K562 (cell line): ENCODE measurements around the gene CPLANE2. TPM values are rescaled to one million over a fixed set of nuclear protein-coding genes. Genes with fewer than 3 reads are reported as not detected.

Source experiments
- MED1 ChIP-seq: sonication (generic); formaldehyde crosslinking; IDR thresholded peaks from 2 replicates; pipeline ENCODE4 v1.8.1; 2023; ENCODE audit warnings: missing genetic modification reagents, borderline replicate concordance
- MYC ChIP-seq, 2 experiments: fragments of 250-450 bp in 1 of 2; sonication (Bioruptor Pico) in 1 of 2; IDR thresholded peaks; 2 replicates each; pipeline versions ENCODE4 v1.5.1 to v1.6.1; 2012 to 2021; ENCODE audit warnings: low read depth in 2 of 2, borderline replicate concordance in 1 of 2, improper control_type of control experiment in 1 of 2, low read length in 1 of 2, mild to moderate bottlenecking in 1 of 2, moderate library complexity in 1 of 2
- SAFB2 ChIP-seq: fragments of 200-400 bp; formaldehyde crosslinking; IDR thresholded peaks from 2 replicates; pipeline ENCODE4 v1.6.1; 2018; ENCODE audit warnings: borderline replicate concordance, low read length, low read depth, moderate library complexity; ENCODE audit not compliant: severe bottlenecking
- SMC3 ChIP-seq: conservative IDR thresholded peaks from 2 replicates; pipeline ENCODE4 v1.6.1; 2011; ENCODE audit warnings: low read depth, low read length, improper control_type of control experiment; ENCODE audit not compliant: insufficient read depth
- SPI1 ChIP-seq: IDR thresholded peaks from 2 replicates; pipeline ENCODE4 v1.6.1; 2011; ENCODE audit warnings: low read depth, low read length, control low read depth, borderline replicate concordance
- ZBTB7A ChIP-seq: IDR thresholded peaks from 2 replicates; pipeline ENCODE4 v1.6.1; 2011; ENCODE audit warnings: low read depth, mild to moderate bottlenecking, low read length, moderate library complexity, borderline replicate concordance; ENCODE audit not compliant: control insufficient read depth
- polyA plus RNA-seq, 8 experiments: library from polyadenylated mRNA; depleted of rRNA in 4 of 8; stranded (reverse) in 5 of 8; unstranded in 3 of 8; fragments of >200 nt; fragmentation: Nextera tagmentation in 2 of 8; fragmentation: Illumina TruSeq in 1 of 8; extraction: Ambion mirVana in 2 of 8; extraction: Trizol in 1 of 8; gene quantifications; 2 replicates each; pipeline versions ENCODE4 v1.2.1 to v1.2.3, GENCODE V29; 2011 to 2014; ENCODE audit warnings: inconsistent platforms in 1 of 8, missing spikeins in 1 of 8
- total RNA-seq, 7 experiments: library from RNA; depleted of rRNA in 6 of 7; stranded (reverse); fragments of >200 nt in 6 of 7; fragmentation: Illumina TruSeq in 2 of 7; extraction: Trizol in 2 of 7; gene quantifications; 2 replicates each; pipeline versions ENCODE4 v1.2.1 to v1.2.3, GENCODE V29; 2011 to 2021; ENCODE audit warnings: low replicate concordance in 1 of 7
- TF ChIP-seq, protein P1 (sequence below), 3 experiments: fragments of 200-800 bp in 1 of 3; fragments of 250-450 bp in 1 of 3; fragments of 450-650 bp in 1 of 3; sonication (Bioruptor Pico) in 1 of 3; sonication (Bioruptor generic) in 1 of 3; formaldehyde crosslinking in 1 of 3; IDR thresholded peaks; 2 replicates each; pipeline versions ENCODE4 v1.6.1 to v1.8.0; 2016 to 2022; ENCODE audit warnings: mild to moderate bottlenecking in 2 of 3, missing genetic modification characterization in 2 of 3, missing compliant biosample characterization in 1 of 3, moderate library complexity in 1 of 3
- TF ChIP-seq, protein P2 (sequence below): sonication (generic); formaldehyde crosslinking; IDR thresholded peaks from 2 replicates; pipeline ENCODE4 v1.9.0; 2022; ENCODE audit warnings: mild to moderate bottlenecking, missing genetic modification reagents
- TF ChIP-seq, protein P3 (sequence below), 2 experiments: fragments of 450-650 bp in 1 of 2; sonication (generic) in 1 of 2; formaldehyde crosslinking; conservative IDR thresholded peaks; 2 replicates each; pipeline versions ENCODE4 v1.4.0 to v1.8.1; 2020 to 2022; ENCODE audit warnings: mild to moderate bottlenecking in 1 of 2, missing genetic modification reagents in 1 of 2
- TF ChIP-seq, protein P4 (sequence below): sonication (generic); formaldehyde crosslinking; IDR thresholded peaks from 2 replicates; pipeline ENCODE4 v1.8.0; 2022; ENCODE audit warnings: missing genetic modification reagents, mild to moderate bottlenecking, moderate library complexity, borderline replicate concordance
- TF ChIP-seq, protein P5 (sequence below): sonication (generic); formaldehyde crosslinking; IDR thresholded peaks from 2 replicates; pipeline ENCODE4 v1.8.0; 2023; ENCODE audit warnings: mild to moderate bottlenecking, missing genetic modification reagents

The CPLANE2 gene
- total and polyA plus RNA-seq, 9 of the 15 experiments (the other 6 are each of a cell fraction or from before 2014, with no cell fraction given): 0.17 to 20.9 (median 8.1) TPM

DNA sequence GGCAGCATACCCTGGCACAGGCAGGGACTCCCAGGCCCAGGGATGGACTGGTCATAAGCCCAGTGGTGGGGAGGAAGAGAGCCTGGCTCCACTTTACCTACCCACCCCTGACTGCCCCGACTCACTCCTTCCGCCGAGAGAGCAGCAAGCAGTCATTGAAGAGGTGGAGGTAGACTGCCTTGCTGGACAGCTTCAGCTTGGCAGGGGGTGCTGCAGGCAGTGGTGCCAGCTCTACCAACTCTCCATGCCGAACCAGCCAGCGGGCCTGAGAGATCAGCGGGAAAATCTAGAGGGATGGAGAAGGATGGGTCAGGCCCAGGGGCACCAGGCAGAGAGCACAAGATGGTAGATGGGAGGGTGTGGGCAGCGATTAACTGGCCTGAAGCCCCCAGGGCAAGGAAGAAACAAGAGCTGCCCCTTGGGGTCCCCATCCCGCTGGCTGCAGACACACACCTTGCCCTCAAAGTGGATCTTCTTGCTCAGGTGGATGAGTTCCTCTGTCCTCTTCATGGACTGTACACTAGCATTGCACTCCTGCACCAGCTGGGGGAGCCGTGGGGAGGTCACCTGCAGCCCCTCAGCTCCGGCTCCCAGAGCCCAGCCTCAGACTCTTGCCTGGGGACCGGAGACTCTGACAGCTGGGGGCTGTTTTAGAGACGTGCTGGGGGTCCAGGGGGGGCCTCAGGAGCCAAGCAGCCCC, 32.2 kb downstream of the CPLANE2 start (continued):
- TF ChIP-seq, protein P1, sequence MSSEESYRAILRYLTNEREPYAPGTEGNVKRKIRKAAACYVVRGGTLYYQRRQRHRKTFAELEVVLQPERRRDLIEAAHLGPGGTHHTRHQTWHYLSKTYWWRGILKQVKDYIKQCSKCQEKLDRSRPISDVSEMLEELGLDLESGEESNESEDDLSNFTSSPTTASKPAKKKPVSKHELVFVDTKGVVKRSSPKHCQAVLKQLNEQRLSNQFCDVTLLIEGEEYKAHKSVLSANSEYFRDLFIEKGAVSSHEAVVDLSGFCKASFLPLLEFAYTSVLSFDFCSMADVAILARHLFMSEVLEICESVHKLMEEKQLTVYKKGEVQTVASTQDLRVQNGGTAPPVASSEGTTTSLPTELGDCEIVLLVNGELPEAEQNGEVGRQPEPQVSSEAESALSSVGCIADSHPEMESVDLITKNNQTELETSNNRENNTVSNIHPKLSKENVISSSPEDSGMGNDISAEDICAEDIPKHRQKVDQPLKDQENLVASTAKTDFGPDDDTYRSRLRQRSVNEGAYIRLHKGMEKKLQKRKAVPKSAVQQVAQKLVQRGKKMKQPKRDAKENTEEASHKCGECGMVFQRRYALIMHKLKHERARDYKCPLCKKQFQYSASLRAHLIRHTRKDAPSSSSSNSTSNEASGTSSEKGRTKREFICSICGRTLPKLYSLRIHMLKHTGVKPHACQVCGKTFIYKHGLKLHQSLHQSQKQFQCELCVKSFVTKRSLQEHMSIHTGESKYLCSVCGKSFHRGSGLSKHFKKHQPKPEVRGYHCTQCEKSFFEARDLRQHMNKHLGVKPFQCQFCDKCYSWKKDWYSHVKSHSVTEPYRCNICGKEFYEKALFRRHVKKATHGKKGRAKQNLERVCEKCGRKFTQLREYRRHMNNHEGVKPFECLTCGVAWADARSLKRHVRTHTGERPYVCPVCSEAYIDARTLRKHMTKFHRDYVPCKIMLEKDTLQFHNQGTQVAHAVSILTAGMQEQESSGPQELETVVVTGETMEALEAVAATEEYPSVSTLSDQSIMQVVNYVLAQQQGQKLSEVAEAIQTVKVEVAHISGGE (CRISPR knock-in tag; IDR thresholded peaks at IDR 0.05): no peak
- TF ChIP-seq, protein P2, sequence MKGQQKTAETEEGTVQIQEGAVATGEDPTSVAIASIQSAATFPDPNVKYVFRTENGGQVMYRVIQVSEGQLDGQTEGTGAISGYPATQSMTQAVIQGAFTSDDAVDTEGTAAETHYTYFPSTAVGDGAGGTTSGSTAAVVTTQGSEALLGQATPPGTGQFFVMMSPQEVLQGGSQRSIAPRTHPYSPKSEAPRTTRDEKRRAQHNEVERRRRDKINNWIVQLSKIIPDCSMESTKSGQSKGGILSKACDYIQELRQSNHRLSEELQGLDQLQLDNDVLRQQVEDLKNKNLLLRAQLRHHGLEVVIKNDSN: 0 out of 2 replicates have a peak, but pooled peaks have one; percentile 35
- TF ChIP-seq, protein P3, sequence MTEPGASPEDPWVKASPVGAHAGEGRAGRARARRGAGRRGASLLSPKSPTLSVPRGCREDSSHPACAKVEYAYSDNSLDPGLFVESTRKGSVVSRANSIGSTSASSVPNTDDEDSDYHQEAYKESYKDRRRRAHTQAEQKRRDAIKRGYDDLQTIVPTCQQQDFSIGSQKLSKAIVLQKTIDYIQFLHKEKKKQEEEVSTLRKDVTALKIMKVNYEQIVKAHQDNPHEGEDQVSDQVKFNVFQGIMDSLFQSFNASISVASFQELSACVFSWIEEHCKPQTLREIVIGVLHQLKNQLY (CRISPR knock-in tag; conservative IDR thresholded peaks at IDR 0.05): 0 out of 4 replicates have a peak, but pooled peaks of 1 of the 2 experiments have one; percentile 47
- TF ChIP-seq SMC3: peak; percentile 73
- TF ChIP-seq ZBTB7A: peak; percentile 80; the same call in 1 of the 2 replicates
- TF ChIP-seq, protein P4, sequence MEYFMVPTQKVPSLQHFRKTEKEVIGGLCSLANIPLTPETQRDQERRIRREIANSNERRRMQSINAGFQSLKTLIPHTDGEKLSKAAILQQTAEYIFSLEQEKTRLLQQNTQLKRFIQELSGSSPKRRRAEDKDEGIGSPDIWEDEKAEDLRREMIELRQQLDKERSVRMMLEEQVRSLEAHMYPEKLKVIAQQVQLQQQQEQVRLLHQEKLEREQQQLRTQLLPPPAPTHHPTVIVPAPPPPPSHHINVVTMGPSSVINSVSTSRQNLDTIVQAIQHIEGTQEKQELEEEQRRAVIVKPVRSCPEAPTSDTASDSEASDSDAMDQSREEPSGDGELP (CRISPR knock-in tag): peak; percentile 63; the same call in 1 of the 2 replicates
- TF ChIP-seq SPI1: 0 out of 2 replicates have a peak, but pooled peaks have one; percentile 10
- TF ChIP-seq SAFB2: no peak
- no peak for TF ChIP-seq MYC (IDR thresholded peaks at IDR 0.05; ENCODE audit: low read depth, low read length)
- TF ChIP-seq MYC (CRISPR knock-in tag; IDR thresholded peaks at IDR 0.05; ENCODE audit: borderline replicate concordance, low read depth): no peak
- TF ChIP-seq MED1 (CRISPR knock-in tag): 0 out of 2 replicates have a peak, but pooled peaks have one; percentile 61
- TF ChIP-seq, protein P5, sequence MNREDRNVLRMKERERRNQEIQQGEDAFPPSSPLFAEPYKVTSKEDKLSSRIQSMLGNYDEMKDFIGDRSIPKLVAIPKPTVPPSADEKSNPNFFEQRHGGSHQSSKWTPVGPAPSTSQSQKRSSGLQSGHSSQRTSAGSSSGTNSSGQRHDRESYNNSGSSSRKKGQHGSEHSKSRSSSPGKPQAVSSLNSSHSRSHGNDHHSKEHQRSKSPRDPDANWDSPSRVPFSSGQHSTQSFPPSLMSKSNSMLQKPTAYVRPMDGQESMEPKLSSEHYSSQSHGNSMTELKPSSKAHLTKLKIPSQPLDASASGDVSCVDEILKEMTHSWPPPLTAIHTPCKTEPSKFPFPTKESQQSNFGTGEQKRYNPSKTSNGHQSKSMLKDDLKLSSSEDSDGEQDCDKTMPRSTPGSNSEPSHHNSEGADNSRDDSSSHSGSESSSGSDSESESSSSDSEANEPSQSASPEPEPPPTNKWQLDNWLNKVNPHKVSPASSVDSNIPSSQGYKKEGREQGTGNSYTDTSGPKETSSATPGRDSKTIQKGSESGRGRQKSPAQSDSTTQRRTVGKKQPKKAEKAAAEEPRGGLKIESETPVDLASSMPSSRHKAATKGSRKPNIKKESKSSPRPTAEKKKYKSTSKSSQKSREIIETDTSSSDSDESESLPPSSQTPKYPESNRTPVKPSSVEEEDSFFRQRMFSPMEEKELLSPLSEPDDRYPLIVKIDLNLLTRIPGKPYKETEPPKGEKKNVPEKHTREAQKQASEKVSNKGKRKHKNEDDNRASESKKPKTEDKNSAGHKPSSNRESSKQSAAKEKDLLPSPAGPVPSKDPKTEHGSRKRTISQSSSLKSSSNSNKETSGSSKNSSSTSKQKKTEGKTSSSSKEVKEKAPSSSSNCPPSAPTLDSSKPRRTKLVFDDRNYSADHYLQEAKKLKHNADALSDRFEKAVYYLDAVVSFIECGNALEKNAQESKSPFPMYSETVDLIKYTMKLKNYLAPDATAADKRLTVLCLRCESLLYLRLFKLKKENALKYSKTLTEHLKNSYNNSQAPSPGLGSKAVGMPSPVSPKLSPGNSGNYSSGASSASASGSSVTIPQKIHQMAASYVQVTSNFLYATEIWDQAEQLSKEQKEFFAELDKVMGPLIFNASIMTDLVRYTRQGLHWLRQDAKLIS (CRISPR knock-in tag): no peak
